NCI-H128 (cell line): ENCODE measurements around the gene ADD1.
"Not testable (repeated sequence)": the region's sequence is repeated elsewhere in the genome, so short reads cannot be mapped to it uniquely, and the experiment has no call there.

Experiments
- DNase-seq: peaks from one replicate; lab custom pipeline; 2025; ENCODE audit not compliant: unreplicated experiment; lab: John Stamatoyannopoulos, UW

ADD1 gene

GRCh38 chr4:2915789-2916188 lies 72.1 kb downstream of the ADD1 start:
- DNase-seq = no peak

- not testable (repeated sequence) for DNase-seq
Measured at GRCh38 chr4:2916696-2917095, 73.1 kb downstream of the ADD1 start.

- DNase-seq = not testable (repeated sequence)
Measured at GRCh38 chr4:2918300-2918699, 74.7 kb downstream of the ADD1 start.

GRCh38 chr4:2918714-2919113 lies 75.1 kb downstream of the ADD1 start:
- not testable (repeated sequence) for DNase-seq

- DNase-seq = not testable (repeated sequence)
Measured at GRCh38 chr4:2922453-2923101, 78.9 kb downstream of the ADD1 start.

GRCh38 chr4:2923141-2923551 lies 79.5 kb downstream of the ADD1 start:
- no peak for DNase-seq

GRCh38 chr4:2923668-2924173 lies 80.1 kb downstream of the ADD1 start:
- DNase-seq = no peak

GRCh38 chr4:2924286-2924685 lies 80.6 kb downstream of the ADD1 start:
- DNase-seq = no peak

- DNase-seq = no peak
Measured at GRCh38 chr4:2924765-2925301, 81.2 kb downstream of the ADD1 start.

GRCh38 chr4:2925496-2925895 lies 81.9 kb downstream of the ADD1 start:
- DNase-seq = no peak

- no peak for DNase-seq
Measured at GRCh38 chr4:2925931-2926860, 82.6 kb downstream of the ADD1 start.

- no peak for DNase-seq
Measured at GRCh38 chr4:2927016-2927695, 83.5 kb downstream of the ADD1 start.

GRCh38 chr4:2927696-2928075 lies 84.0 kb downstream of the ADD1 start:
- DNase-seq = no peak

- no peak for DNase-seq
Measured at GRCh38 chr4:2928242-2929176, 84.9 kb downstream of the ADD1 start.

GRCh38 chr4:2929469-2929868 lies 85.8 kb downstream of the ADD1 start:
- DNase-seq = no peak

GRCh38 chr4:2930135-2930757 lies 86.6 kb downstream of the ADD1 start:
- DNase-seq = no peak

GRCh38 chr4:2930758-2931511 lies 87.3 kb downstream of the ADD1 start:
- DNase-seq = no peak

GRCh38 chr4:2931512-2932301 lies 88.1 kb downstream of the ADD1 start:
- DNase-seq = no peak
